ENCODE data around the gene HLA-DRB1. TPM values are rescaled to one million over a fixed set of nuclear protein-coding genes. Genes with fewer than 3 reads are reported as not detected.

HLA-DRB1 gene
- total and polyA plus RNA-seq, 2 experiments from 2014 or later: 0.38 to 1.5 TPM

- DNase-seq (ENCODE audit: low spot score) (no peak), ATAC-seq (peak; percentile 7; the same call in 1 of the 3 replicates)
- no peak overlapping the region for H3K4me3 ChIP-seq
- no peak overlapping the region for H2AFZ ChIP-seq
- H3K36me3 ChIP-seq (ENCODE audit: insufficient read depth): no peaks in the 10 kb centered on the region
- H3K79me2 ChIP-seq (replicated peaks; ENCODE audit: insufficient read depth): no peaks in the 10 kb centered on the region
- no peak overlapping the region for H3K27ac ChIP-seq (ENCODE audit: low read depth)
- H3K9me3 Mint-ChIP-seq: no peaks in the 10 kb centered on the region
- TF ChIP-seq STAT1 (IDR thresholded peaks at IDR 0.05; ENCODE audit: unreplicated experiment) (no peak), ETS1 (IDR thresholded peaks at IDR 0.05) (no peak), NANOG (IDR thresholded peaks at IDR 0.05; ENCODE audit: borderline replicate concordance) (no peak), ZNF114 (CRISPR knock-in tag; IDR thresholded peaks at IDR 0.05) (no peak), JUNB (IDR thresholded peaks at IDR 0.05; ENCODE audit: unreplicated experiment) (no peak), REST (IDR thresholded peaks at IDR 0.05; ENCODE audit: unreplicated experiment) (no peak), EZH2phosphoT487 (IDR thresholded peaks at IDR 0.05; ENCODE audit: unreplicated experiment) (no peak)
- no peaks in the 10 kb centered on the region for H3K36me3 Mint-ChIP-seq (ENCODE audit: low read depth)
- H3K9me2 ChIP-seq (ENCODE audit: insufficient read depth): no peaks in the 10 kb centered on the region
- H3K27me3 ChIP-seq (ENCODE audit: insufficient read depth): no peaks in the 10 kb centered on the region
- no peaks in the 10 kb centered on the region for H3F3A ChIP-seq (replicated peaks; ENCODE audit: low read depth)
- H3K4me3 Mint-ChIP-seq: no peak overlapping the region
- peaks cover 4% of the 10 kb centered on the region for H3K4me1 Mint-ChIP-seq
- H3K27ac Mint-ChIP-seq: peak overlapping the region; percentile 64; the same call in 1 of the 2 replicates
- no peaks in the 10 kb centered on the region for H3K27me3 Mint-ChIP-seq (ENCODE audit: insufficient read depth, low read depth, poor library complexity)
- H4K20me1 ChIP-seq (replicated peaks; ENCODE audit: insufficient read depth): no peaks in the 10 kb centered on the region
- no peaks in the 10 kb centered on the region for H3K4me1 ChIP-seq (ENCODE audit: insufficient read depth)
- H3K4me2 ChIP-seq: no peak overlapping the region
Measured at GRCh38 chr6:32610682-32611296, 21.1 kb upstream of the HLA-DRB1 start.

GRCh38 chr6:32609731-32610640 lies 20.3 kb upstream of the HLA-DRB1 start:
- no peak overlapping the region for H3K27ac Mint-ChIP-seq
- TF ChIP-seq CREB1 (CRISPR knock-in tag; IDR thresholded peaks at IDR 0.05; ENCODE audit: low read depth): peak; percentile 56
- no peak for TF ChIP-seq REST (IDR thresholded peaks at IDR 0.05; ENCODE audit: unreplicated experiment)
- TF ChIP-seq NANOG (IDR thresholded peaks at IDR 0.05; ENCODE audit: borderline replicate concordance): no peak
- Histone ChIP-seq H3K27me3 (ENCODE audit: insufficient read depth) (no peaks in the 10 kb centered on the region), H2AFZ (no peak overlapping the region), H3K4me3 (peak overlapping the region; percentile 42), H4K20me1 (replicated peaks; ENCODE audit: insufficient read depth) (no peaks in the 10 kb centered on the region), H3K9me2 (ENCODE audit: insufficient read depth) (no peaks in the 10 kb centered on the region), H3K27ac (ENCODE audit: low read depth) (peak overlapping the region; percentile 92; the same call in 1 of the 2 replicates), H3K79me2 (replicated peaks; ENCODE audit: insufficient read depth) (no peaks in the 10 kb centered on the region), H3F3A (replicated peaks; ENCODE audit: low read depth) (no peaks in the 10 kb centered on the region), H3K4me2 (peak overlapping the region; percentile 54), H3K36me3 (ENCODE audit: insufficient read depth) (no peaks in the 10 kb centered on the region), H3K4me1 (ENCODE audit: insufficient read depth) (no peaks in the 10 kb centered on the region)
- no peaks in the 10 kb centered on the region for H3K9me3 Mint-ChIP-seq
- DNase-seq (ENCODE audit: low spot score) (peak; percentile 98), ATAC-seq (peak; percentile 98)
- no peaks in the 10 kb centered on the region for H3K27me3 Mint-ChIP-seq (ENCODE audit: insufficient read depth, low read depth, poor library complexity)
- no peak overlapping the region for H3K4me3 Mint-ChIP-seq
- no peaks in the 10 kb centered on the region for H3K36me3 Mint-ChIP-seq (ENCODE audit: low read depth)
- H3K4me1 Mint-ChIP-seq: peaks cover 4% of the 10 kb centered on the region

Data from GM23338 (cell line).